ENCODE measurements around the gene AKT2.

- TF ChIP-seq CTCF (conservative IDR thresholded peaks at IDR 0.05): no peak
- no peak for TF ChIP-seq ZFX (IDR thresholded peaks at IDR 0.05)
These were observed 27.4 kb upstream of the AKT2 start for GRCh38 chr19:40312533-40312932.

Measured in C4-2B (cell line).